ENCODE measurements around the gene MRNIP.
A peak's percentile ranks its signal among the peaks of the same experiment; 100 is the strongest.

The MRNIP gene

DNA sequence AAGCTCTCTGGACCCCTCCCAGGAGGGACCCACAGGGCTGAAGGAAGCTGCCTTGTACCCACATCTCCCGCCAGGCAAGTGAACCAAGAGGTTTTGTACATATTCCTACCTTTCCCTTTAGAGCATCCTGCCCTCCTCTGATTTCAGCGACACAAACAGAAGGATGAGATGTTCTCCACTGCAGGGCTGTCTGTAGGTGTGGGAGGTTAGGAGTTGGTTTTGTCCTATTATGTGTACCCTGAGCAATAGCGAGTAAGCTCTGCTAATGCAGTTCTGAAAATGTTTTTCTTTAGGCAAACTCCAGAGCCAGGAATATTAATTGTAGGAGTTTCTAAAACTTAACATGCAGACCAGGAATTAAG is 24.9 kb downstream of the MRNIP start:
- H3K4me1 ChIP-seq (ENCODE audit: control insufficient read depth in 5 of 5, insufficient read depth in 5 of 5, low read length in 5 of 5) = peaks cover 0 to 11% (median 10%) of the 10 kb centered on the region in 5 donors
- H3K27ac ChIP-seq (ENCODE audit: low read depth, low read length) = peak overlapping the region; percentile 9
- H3K36me3 ChIP-seq (ENCODE audit: control insufficient read depth in 5 of 5, insufficient read depth in 5 of 5, low read length in 5 of 5) = peaks cover 11 to 89% (median 80%) of the 10 kb centered on the region in 5 donors
- no peaks in the 10 kb centered on the region for H3K27me3 ChIP-seq (ENCODE audit: control insufficient read depth in 5 of 5, insufficient read depth in 4 of 5, low read length in 5 of 5)
- H3K9me3 ChIP-seq (ENCODE audit: control insufficient read depth in 5 of 5, low read length in 5 of 5) = no peaks in the 10 kb centered on the region
- no peak overlapping the region for H3K9ac ChIP-seq (ENCODE audit: low read length in 5 of 5)
- no peak overlapping the region for H3K4me3 ChIP-seq (ENCODE audit: low read depth in 1 of 5, low read length in 5 of 5)

- H3K27ac ChIP-seq (ENCODE audit: low read depth, low read length) = peak overlapping the region; percentile 9
- peaks cover 11 to 88% (median 77%) of the 10 kb centered on the region in 5 donors for H3K36me3 ChIP-seq (ENCODE audit: control insufficient read depth in 5 of 5, insufficient read depth in 5 of 5, low read length in 5 of 5)
These were observed 25.4 kb downstream of the MRNIP start for GRCh38 chr5:179833056-179833708.

GRCh38 chr5:179832039-179832745 is 26.4 kb downstream of the MRNIP start:
- Histone ChIP-seq H3K9ac (ENCODE audit: low read length in 5 of 5) (no peak overlapping the region), H3K4me1 (ENCODE audit: control insufficient read depth in 5 of 5, insufficient read depth in 5 of 5, low read length in 5 of 5) (peaks cover 2 to 18% (median 16%) of the 10 kb centered on the region in 5 donors), H3K4me3 (ENCODE audit: low read depth in 1 of 5, low read length in 5 of 5) (no peak overlapping the region), H3K9me3 (ENCODE audit: control insufficient read depth in 5 of 5, low read length in 5 of 5) (no peaks in the 10 kb centered on the region), H3K27ac (ENCODE audit: low read depth, low read length) (no peak overlapping the region), H3K27me3 (ENCODE audit: control insufficient read depth in 5 of 5, insufficient read depth in 4 of 5, low read length in 5 of 5) (no peaks in the 10 kb centered on the region), H3K36me3 (ENCODE audit: control insufficient read depth in 5 of 5, insufficient read depth in 5 of 5, low read length in 5 of 5) (peaks cover 11 to 88% (median 76%) of the 10 kb centered on the region in 5 donors)

More at GRCh38 chr5:179833056-179833708, 25.4 kb downstream of the MRNIP start:
- no peaks in the 10 kb centered on the region for H3K27me3 ChIP-seq (ENCODE audit: control insufficient read depth in 5 of 5, insufficient read depth in 4 of 5, low read length in 5 of 5)
- H3K9ac ChIP-seq (ENCODE audit: low read length in 5 of 5) = no peak overlapping the region
- H3K4me3 ChIP-seq (ENCODE audit: low read depth in 1 of 5, low read length in 5 of 5) = no peak overlapping the region
- H3K4me1 ChIP-seq (ENCODE audit: control insufficient read depth in 5 of 5, insufficient read depth in 5 of 5, low read length in 5 of 5) = peaks cover 0 to 11% (median 10%) of the 10 kb centered on the region in 5 donors
- H3K9me3 ChIP-seq (ENCODE audit: control insufficient read depth in 5 of 5, low read length in 5 of 5) = no peaks in the 10 kb centered on the region

- Histone ChIP-seq H3K9ac (ENCODE audit: low read length in 5 of 5) (no peak overlapping the region), H3K9me3 (ENCODE audit: control insufficient read depth in 5 of 5, low read length in 5 of 5) (no peaks in the 10 kb centered on the region), H3K4me3 (ENCODE audit: low read depth in 1 of 5, low read length in 5 of 5) (no peak overlapping the region), H3K4me1 (ENCODE audit: control insufficient read depth in 5 of 5, insufficient read depth in 5 of 5, low read length in 5 of 5) (peaks cover 0 to 24% (median 15%) of the 10 kb centered on the region in 5 donors), H3K27me3 (ENCODE audit: control insufficient read depth in 5 of 5, insufficient read depth in 4 of 5, low read length in 5 of 5) (no peaks in the 10 kb centered on the region), H3K27ac (ENCODE audit: low read depth, low read length) (peak overlapping the region; percentile 18), H3K36me3 (ENCODE audit: control insufficient read depth in 5 of 5, insufficient read depth in 5 of 5, low read length in 5 of 5) (peaks cover 9 to 88% (median 76%) of the 10 kb centered on the region in 5 donors)
These were observed 27.7 kb downstream of the MRNIP start for GRCh38 chr5:179830818-179831468.

DNA sequence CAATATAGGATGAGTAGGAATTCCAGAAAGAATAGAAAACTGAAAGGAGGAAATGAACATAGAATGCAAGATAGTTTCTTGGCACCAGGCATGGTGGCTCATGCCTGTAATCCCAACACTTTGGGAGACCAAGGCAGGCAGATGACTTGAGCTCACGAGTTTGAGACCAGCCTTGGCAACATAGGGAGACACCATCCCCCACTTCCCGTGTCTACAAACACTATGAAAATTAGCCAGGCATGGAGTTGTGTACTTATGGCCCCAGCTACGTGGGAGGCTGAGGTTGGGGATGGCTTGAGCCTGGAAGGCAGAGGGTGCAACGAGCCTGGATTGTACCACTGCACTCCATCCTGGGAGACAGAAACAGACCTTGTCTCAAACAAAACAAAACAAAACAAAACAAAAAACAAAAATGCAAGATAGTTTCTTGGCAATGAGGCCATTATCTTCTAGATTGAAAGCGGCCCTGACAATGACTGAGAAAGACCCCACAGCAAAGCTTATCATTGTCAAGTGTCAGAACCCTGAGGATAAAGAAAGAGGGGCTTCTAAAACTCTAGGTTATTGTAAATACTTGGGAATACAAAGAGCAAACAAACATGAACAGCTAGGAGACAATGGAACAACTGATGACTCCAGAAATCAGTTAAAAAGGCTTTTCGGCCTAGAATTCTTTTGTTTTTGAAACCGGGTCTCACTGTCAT is 28.7 kb downstream of the MRNIP start:
- no peak overlapping the region for H3K4me3 ChIP-seq (ENCODE audit: low read depth in 1 of 5, low read length in 5 of 5)
- peaks cover 9 to 92% (median 83%) of the 10 kb centered on the region in 5 donors for H3K36me3 ChIP-seq (ENCODE audit: control insufficient read depth in 5 of 5, insufficient read depth in 5 of 5, low read length in 5 of 5)
- H3K4me1 ChIP-seq (ENCODE audit: control insufficient read depth in 5 of 5, insufficient read depth in 5 of 5, low read length in 5 of 5) = peaks cover 0 to 34% (median 25%) of the 10 kb centered on the region in 5 donors
- H3K9ac ChIP-seq (ENCODE audit: low read length in 5 of 5) = no peak overlapping the region
- no peaks in the 10 kb centered on the region for H3K27me3 ChIP-seq (ENCODE audit: control insufficient read depth in 5 of 5, insufficient read depth in 4 of 5, low read length in 5 of 5)
- H3K9me3 ChIP-seq (ENCODE audit: control insufficient read depth in 5 of 5, low read length in 5 of 5) = no peaks in the 10 kb centered on the region
- peak overlapping the region; percentile 15 for H3K27ac ChIP-seq (ENCODE audit: low read depth, low read length)

- Histone ChIP-seq H3K9ac (ENCODE audit: low read length in 5 of 5) (peak overlapping the region in 1 of 5 donors; percentile 15), H3K27me3 (ENCODE audit: control insufficient read depth in 5 of 5, insufficient read depth in 4 of 5, low read length in 5 of 5) (no peaks in the 10 kb centered on the region), H3K4me1 (ENCODE audit: control insufficient read depth in 5 of 5, insufficient read depth in 5 of 5, low read length in 5 of 5) (peaks cover 3 to 44% (median 35%) of the 10 kb centered on the region in 5 donors), H3K27ac (ENCODE audit: low read depth, low read length) (peak overlapping the region; percentile 35), H3K36me3 (ENCODE audit: control insufficient read depth in 5 of 5, insufficient read depth in 5 of 5, low read length in 5 of 5) (peaks cover 9 to 99% (median 92%) of the 10 kb centered on the region in 5 donors), H3K4me3 (ENCODE audit: low read depth in 1 of 5, low read length in 5 of 5) (no peak overlapping the region), H3K9me3 (ENCODE audit: control insufficient read depth in 5 of 5, low read length in 5 of 5) (no peaks in the 10 kb centered on the region)
These were observed 29.7 kb downstream of the MRNIP start for GRCh38 chr5:179828756-179829421.

DNA sequence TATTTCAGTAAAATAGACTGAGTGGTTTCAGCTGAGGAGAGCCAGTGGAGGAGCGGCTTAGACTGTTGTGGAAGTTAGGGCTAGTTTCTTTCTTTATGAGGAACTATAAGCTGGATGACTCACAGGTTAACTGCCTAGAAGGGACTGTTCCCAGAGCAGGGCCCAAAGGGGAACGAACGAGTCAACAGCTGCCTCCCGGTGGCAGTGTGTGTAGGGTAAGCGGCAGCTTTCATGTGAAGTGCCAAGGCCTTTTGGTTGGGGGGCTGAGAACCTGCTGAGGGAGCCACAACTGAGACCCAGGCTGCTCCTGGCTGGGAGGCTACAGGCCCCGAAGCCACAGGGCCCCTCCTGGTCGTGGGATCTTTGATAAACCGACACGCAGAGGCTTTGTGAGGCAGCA is 30.9 kb downstream of the MRNIP start:
- Histone ChIP-seq H3K36me3 (ENCODE audit: control insufficient read depth in 5 of 5, insufficient read depth in 5 of 5, low read length in 5 of 5) (peaks cover 6 to 99% (median 89%) of the 10 kb centered on the region in 5 donors), H3K9me3 (ENCODE audit: control insufficient read depth in 5 of 5, low read length in 5 of 5) (no peaks in the 10 kb centered on the region), H3K4me3 (ENCODE audit: low read depth in 1 of 5, low read length in 5 of 5) (peak overlapping the region in 1 of 5 donors; percentile 15), H3K27ac (ENCODE audit: low read depth, low read length) (peak overlapping the region; percentile 61), H3K9ac (ENCODE audit: low read length in 5 of 5) (peak overlapping the region in 2 of 5 donors; percentile 22 to 48), H3K27me3 (ENCODE audit: control insufficient read depth in 5 of 5, insufficient read depth in 4 of 5, low read length in 5 of 5) (no peaks in the 10 kb centered on the region), H3K4me1 (ENCODE audit: control insufficient read depth in 5 of 5, insufficient read depth in 5 of 5, low read length in 5 of 5) (peaks cover 8 to 56% (median 46%) of the 10 kb centered on the region in 5 donors)

DNA sequence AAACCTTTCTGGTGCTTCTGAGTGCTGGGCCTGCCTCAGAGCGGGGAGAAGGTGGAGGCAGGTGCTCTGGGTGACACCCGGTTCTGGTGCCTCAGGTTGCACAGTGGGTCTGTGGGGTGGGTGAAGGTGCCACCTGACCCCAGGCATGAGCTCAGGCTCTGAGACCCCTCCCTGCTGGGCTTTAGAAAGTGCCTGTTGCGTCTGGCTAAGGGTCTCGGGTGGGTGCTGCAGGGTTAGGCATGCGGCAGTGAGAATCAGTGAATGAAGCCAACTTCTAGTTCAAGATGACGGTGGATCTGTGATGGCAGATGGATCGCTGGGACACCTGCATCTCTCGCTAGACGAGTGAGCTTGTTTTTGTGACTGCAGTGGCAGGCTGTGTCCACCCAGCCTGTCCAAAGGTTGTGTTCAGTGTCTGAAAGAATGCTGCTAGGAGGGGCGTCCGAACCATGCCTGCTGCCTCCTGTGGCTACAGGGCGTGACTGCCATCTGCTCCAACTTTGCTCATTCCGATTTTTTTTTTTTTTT is 32.9 kb downstream of the MRNIP start:
- H3K27ac ChIP-seq (ENCODE audit: low read depth, low read length) = peak overlapping the region; percentile 100

DNA sequence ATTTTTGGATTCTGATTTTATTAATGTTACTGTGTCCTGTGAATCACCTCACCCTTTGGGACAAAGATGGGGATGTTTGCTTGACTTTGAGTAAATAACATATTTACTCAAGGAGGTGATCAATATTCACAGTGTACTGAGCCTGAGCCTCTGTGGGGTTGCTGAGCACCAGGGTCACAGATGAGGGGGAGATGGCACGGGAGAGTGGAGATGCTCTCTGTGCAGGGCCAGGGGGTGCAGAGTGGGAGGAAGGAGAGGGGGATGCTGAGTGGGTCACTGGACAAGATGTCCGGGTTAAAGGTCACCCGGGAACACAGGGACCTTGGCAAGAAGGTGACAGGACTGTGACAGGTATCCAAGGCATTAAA is 33.9 kb downstream of the MRNIP start:
- no peaks in the 10 kb centered on the region for H3K9me3 ChIP-seq (ENCODE audit: control insufficient read depth in 5 of 5, low read length in 5 of 5)
- peak overlapping the region in 3 of 5 donors; percentile 17 to 91 (median 43) for H3K4me3 ChIP-seq (ENCODE audit: low read depth in 1 of 5, low read length in 5 of 5)
- H3K36me3 ChIP-seq (ENCODE audit: control insufficient read depth in 5 of 5, insufficient read depth in 5 of 5, low read length in 5 of 5) = peaks cover 0 to 77% (median 70%) of the 10 kb centered on the region in 5 donors
- H3K27me3 ChIP-seq (ENCODE audit: control insufficient read depth in 5 of 5, insufficient read depth in 4 of 5, low read length in 5 of 5) = no peaks in the 10 kb centered on the region
- no peak overlapping the region for H3K9ac ChIP-seq (ENCODE audit: low read length in 5 of 5)
- H3K27ac ChIP-seq (ENCODE audit: low read depth, low read length) = peak overlapping the region; percentile 100
- H3K4me1 ChIP-seq (ENCODE audit: control insufficient read depth in 5 of 5, insufficient read depth in 5 of 5, low read length in 5 of 5) = peaks cover 19 to 74% (median 64%) of the 10 kb centered on the region in 5 donors

More for the DNA sequence above, 32.9 kb downstream of the MRNIP start:
- no peak overlapping the region for H3K4me3 ChIP-seq (ENCODE audit: low read depth in 1 of 5, low read length in 5 of 5)
- H3K9ac ChIP-seq (ENCODE audit: low read length in 5 of 5) = peak overlapping the region in 1 of 5 donors; percentile 16
- no peaks in the 10 kb centered on the region for H3K27me3 ChIP-seq (ENCODE audit: control insufficient read depth in 5 of 5, insufficient read depth in 4 of 5, low read length in 5 of 5)
- H3K4me1 ChIP-seq (ENCODE audit: control insufficient read depth in 5 of 5, insufficient read depth in 5 of 5, low read length in 5 of 5) = peaks cover 17 to 66% (median 56%) of the 10 kb centered on the region in 5 donors
- no peaks in the 10 kb centered on the region for H3K9me3 ChIP-seq (ENCODE audit: control insufficient read depth in 5 of 5, low read length in 5 of 5)
- peaks cover 4 to 87% (median 78%) of the 10 kb centered on the region in 5 donors for H3K36me3 ChIP-seq (ENCODE audit: control insufficient read depth in 5 of 5, insufficient read depth in 5 of 5, low read length in 5 of 5)

All from subcutaneous abdominal adipose tissue (tissue), 5 donors.